ENCODE results near the gene FBLN2. TPM values are rescaled to one million over a fixed set of nuclear protein-coding genes. Genes with fewer than 3 reads are reported as not detected.

Gene FBLN2
- total RNA-seq, 1 donor = 54.6 TPM

DNA sequence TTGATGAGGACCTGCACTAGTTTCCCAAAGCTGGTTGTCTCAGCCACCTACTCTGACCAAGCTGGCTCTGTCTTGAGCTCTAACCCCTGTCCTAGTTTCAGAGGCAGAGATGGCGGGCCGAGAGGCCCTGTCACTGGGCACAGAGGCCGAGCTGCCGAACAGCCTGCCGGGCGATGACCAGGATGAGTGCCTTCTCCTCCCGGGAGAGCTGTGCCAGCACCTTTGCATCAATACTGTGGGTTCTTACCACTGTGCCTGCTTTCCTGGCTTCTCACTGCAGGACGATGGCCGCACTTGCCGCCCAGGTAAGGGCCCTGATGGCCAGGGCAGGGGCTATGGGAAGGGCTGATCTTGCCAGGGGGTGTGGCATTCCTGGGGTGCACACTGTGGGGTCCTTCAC lies 69.1 kb downstream of the FBLN2 start:
- no peak overlapping the region for H3K4me2 ChIP-seq (ENCODE audit: insufficient read depth, low read length)
- no peak overlapping the region for H3K27ac ChIP-seq (ENCODE audit: low read depth, low read length)
- H3K9me3 ChIP-seq (ENCODE audit: low read depth, low read length) = no peaks in the 10 kb centered on the region
- no peaks in the 10 kb centered on the region for H3K79me2 ChIP-seq (ENCODE audit: insufficient read depth, low read length)
- TF ChIP-seq, protein P1, sequence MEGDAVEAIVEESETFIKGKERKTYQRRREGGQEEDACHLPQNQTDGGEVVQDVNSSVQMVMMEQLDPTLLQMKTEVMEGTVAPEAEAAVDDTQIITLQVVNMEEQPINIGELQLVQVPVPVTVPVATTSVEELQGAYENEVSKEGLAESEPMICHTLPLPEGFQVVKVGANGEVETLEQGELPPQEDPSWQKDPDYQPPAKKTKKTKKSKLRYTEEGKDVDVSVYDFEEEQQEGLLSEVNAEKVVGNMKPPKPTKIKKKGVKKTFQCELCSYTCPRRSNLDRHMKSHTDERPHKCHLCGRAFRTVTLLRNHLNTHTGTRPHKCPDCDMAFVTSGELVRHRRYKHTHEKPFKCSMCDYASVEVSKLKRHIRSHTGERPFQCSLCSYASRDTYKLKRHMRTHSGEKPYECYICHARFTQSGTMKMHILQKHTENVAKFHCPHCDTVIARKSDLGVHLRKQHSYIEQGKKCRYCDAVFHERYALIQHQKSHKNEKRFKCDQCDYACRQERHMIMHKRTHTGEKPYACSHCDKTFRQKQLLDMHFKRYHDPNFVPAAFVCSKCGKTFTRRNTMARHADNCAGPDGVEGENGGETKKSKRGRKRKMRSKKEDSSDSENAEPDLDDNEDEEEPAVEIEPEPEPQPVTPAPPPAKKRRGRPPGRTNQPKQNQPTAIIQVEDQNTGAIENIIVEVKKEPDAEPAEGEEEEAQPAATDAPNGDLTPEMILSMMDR (IDR thresholded peaks at IDR 0.05; ENCODE audit: extremely low read depth, low read depth, low read length) = no peak
- no peaks in the 10 kb centered on the region for H3K36me3 ChIP-seq (ENCODE audit: insufficient read depth, low read length)
- H2AFZ ChIP-seq (ENCODE audit: low read length) = no peak overlapping the region
- H4K20me1 ChIP-seq (ENCODE audit: insufficient read depth, low read length) = no peaks in the 10 kb centered on the region
- no peaks in the 10 kb centered on the region for H3K27me3 ChIP-seq (ENCODE audit: insufficient read depth, low read length)
- H3K4me3 ChIP-seq (ENCODE audit: insufficient read depth, low read length) = no peak overlapping the region
- peak; percentile 17 for DNase-seq (ENCODE audit: insufficient read length, low spot score, missing footprints)
- no peaks in the 10 kb centered on the region for H3K4me1 ChIP-seq (ENCODE audit: insufficient read depth, low read length)

DNA sequence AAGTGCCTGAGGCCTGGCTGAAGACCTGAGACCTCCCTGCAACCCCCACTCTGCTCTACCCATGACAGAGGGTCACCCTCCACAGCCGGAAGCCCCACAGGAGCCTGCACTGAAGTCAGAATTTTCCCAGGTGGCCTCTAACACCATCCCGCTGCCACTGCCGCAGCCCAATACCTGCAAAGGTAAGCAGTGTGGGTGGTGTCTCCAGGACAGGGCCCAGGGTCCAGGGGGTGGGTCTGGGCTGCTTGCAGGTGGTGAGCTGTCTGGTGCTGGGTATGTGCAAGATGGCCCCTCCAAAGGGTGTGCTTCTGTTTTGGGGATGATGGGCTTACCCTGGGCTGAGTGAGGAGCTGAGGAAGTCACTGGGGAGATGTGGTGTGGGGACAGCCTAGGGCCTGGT lies 69.9 kb downstream of the FBLN2 start:
- no peak overlapping the region for H3K27ac ChIP-seq (ENCODE audit: low read depth, low read length)
- H3K9me3 ChIP-seq (ENCODE audit: low read depth, low read length) = no peaks in the 10 kb centered on the region
- H4K20me1 ChIP-seq (ENCODE audit: insufficient read depth, low read length) = no peaks in the 10 kb centered on the region
- H2AFZ ChIP-seq (ENCODE audit: low read length) = no peak overlapping the region
- no peaks in the 10 kb centered on the region for H3K4me1 ChIP-seq (ENCODE audit: insufficient read depth, low read length)
- TF ChIP-seq, protein P1 (IDR thresholded peaks at IDR 0.05; ENCODE audit: extremely low read depth, low read depth, low read length) = no peak
- H3K4me2 ChIP-seq (ENCODE audit: insufficient read depth, low read length) = no peak overlapping the region
- H3K4me3 ChIP-seq (ENCODE audit: insufficient read depth, low read length) = no peak overlapping the region
- DNase-seq (ENCODE audit: insufficient read length, low spot score, missing footprints) = peak; percentile 87
- H3K79me2 ChIP-seq (ENCODE audit: insufficient read depth, low read length) = no peaks in the 10 kb centered on the region
- H3K36me3 ChIP-seq (ENCODE audit: insufficient read depth, low read length) = no peaks in the 10 kb centered on the region
- no peaks in the 10 kb centered on the region for H3K27me3 ChIP-seq (ENCODE audit: insufficient read depth, low read length)

DNA sequence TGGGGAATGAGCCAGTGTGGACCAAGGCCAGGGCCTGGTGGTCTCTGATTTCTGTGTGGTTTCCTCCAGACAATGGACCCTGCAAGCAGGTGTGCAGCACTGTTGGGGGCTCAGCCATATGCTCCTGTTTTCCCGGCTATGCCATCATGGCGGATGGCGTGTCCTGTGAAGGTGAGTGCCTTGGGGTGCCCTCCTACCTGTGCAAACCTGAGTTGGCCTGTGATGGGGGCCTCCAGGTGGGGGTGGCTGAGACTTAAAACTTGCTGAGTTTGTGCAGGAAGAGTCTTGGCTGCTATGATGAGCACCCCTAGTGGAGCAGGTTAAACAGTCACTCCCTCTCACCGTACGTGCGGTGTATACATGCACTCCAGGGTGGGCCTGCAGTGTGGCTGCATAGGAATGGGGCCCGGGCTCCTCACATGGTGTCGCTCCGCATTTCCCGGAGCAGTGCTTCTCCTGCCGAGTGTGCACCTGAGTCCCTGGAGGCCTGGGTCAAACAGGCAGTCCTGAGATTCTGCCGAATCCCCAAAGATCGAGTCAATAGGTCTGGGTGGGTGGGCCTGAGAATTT lies 70.8 kb downstream of the FBLN2 start:
- DNase-seq (ENCODE audit: insufficient read length, low spot score, missing footprints) = peak; percentile 46
- Histone ChIP-seq H3K27me3 (ENCODE audit: insufficient read depth, low read length) (no peaks in the 10 kb centered on the region), H3K9me3 (ENCODE audit: low read depth, low read length) (no peaks in the 10 kb centered on the region), H3K4me2 (ENCODE audit: insufficient read depth, low read length) (no peak overlapping the region), H3K36me3 (ENCODE audit: insufficient read depth, low read length) (no peaks in the 10 kb centered on the region), H3K27ac (ENCODE audit: low read depth, low read length) (no peak overlapping the region), H2AFZ (ENCODE audit: low read length) (no peak overlapping the region), H3K79me2 (ENCODE audit: insufficient read depth, low read length) (no peaks in the 10 kb centered on the region), H3K4me3 (ENCODE audit: insufficient read depth, low read length) (no peak overlapping the region), H4K20me1 (ENCODE audit: insufficient read depth, low read length) (no peaks in the 10 kb centered on the region), H3K4me1 (ENCODE audit: insufficient read depth, low read length) (no peaks in the 10 kb centered on the region)
- TF ChIP-seq, protein P1 (IDR thresholded peaks at IDR 0.05; ENCODE audit: extremely low read depth, low read depth, low read length) = no peak

DNA sequence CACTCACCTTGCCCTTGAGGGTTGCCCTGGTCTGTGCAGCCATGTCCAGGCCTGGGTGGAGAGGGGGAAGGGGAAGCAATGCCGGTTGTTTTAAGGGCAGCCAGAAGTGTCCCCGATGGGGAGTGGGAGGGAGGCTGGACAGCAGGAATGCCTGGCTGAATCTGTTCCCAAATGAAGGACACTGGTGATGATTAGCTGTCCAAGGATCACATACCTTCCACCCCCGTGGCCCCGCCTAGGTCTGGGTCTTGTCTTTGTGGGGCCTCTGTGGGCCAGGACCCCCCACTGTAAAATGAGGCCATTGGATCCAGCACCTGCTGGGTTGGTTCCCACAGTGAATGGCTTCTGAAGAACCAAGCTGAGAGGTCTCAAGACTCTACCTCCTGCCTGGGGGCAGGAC lies 71.4 kb downstream of the FBLN2 start:
- Histone ChIP-seq H3K9me3 (ENCODE audit: low read depth, low read length) (no peaks in the 10 kb centered on the region), H2AFZ (ENCODE audit: low read length) (no peak overlapping the region), H3K27me3 (ENCODE audit: insufficient read depth, low read length) (no peaks in the 10 kb centered on the region), H4K20me1 (ENCODE audit: insufficient read depth, low read length) (no peaks in the 10 kb centered on the region), H3K36me3 (ENCODE audit: insufficient read depth, low read length) (no peaks in the 10 kb centered on the region), H3K4me3 (ENCODE audit: insufficient read depth, low read length) (no peak overlapping the region), H3K27ac (ENCODE audit: low read depth, low read length) (no peak overlapping the region), H3K4me2 (ENCODE audit: insufficient read depth, low read length) (no peak overlapping the region), H3K4me1 (ENCODE audit: insufficient read depth, low read length) (no peaks in the 10 kb centered on the region), H3K79me2 (ENCODE audit: insufficient read depth, low read length) (no peaks in the 10 kb centered on the region)
- DNase-seq (ENCODE audit: insufficient read length, low spot score, missing footprints) = peak; percentile 61
- TF ChIP-seq, protein P1 (IDR thresholded peaks at IDR 0.05; ENCODE audit: extremely low read depth, low read depth, low read length) = no peak

All from osteoblast (primary cell).